Vagina (tissue), 2 donors: Measurements from ENCODE around the gene CNMD. TPM values are rescaled to one million over a fixed set of nuclear protein-coding genes. Genes with fewer than 3 reads are reported as not detected.

Experiments
- DNase-seq, 2 donors: peaks; one replicate each; pipeline ENCODE4 v3.0.0-alpha.2; 2017; ENCODE audit errors: extremely low spot score in 2 of 2
- H3K27ac ChIP-seq: fragments of 200-600 bp; sonication (generic); one replicate; pipeline ENCODE4 v1.5.1; 2019
- H3K27me3 ChIP-seq: fragments of 200-600 bp; sonication (generic); one replicate; pipeline ENCODE4 v1.5.1; 2019
- H3K36me3 ChIP-seq, 2 donors: fragments of 200-600 bp; sonication (generic); one replicate each; pipeline ENCODE4 v1.5.1; 2017 to 2019
- H3K4me1 ChIP-seq: fragments of 200-600 bp; sonication (generic); one replicate; pipeline ENCODE4 v1.5.1; 2019
- H3K4me3 ChIP-seq, 2 donors: fragments of 200-600 bp; sonication (generic); 1 replicate in 1 of 2; 2 replicates in 1 of 2; pipeline ENCODE4 v1.5.1; 2016 to 2019
- H3K9me3 ChIP-seq: fragments of 200-600 bp; sonication (generic); one replicate; pipeline ENCODE4 v1.5.1; 2019
- CTCF ChIP-seq, 3 experiments: fragments of 450-650 bp in 2 of 3; fragments of 200-600 bp in 1 of 3; sonication (generic) in 1 of 3; IDR thresholded peaks; one replicate each; pipeline ENCODE4 v1.5.1; 2017 to 2019; ENCODE audit warnings: antibody characterized with exemption in 3 of 3, mild to moderate bottlenecking in 2 of 3, moderate library complexity in 2 of 3
- POLR2A ChIP-seq, 2 donors: fragments of 450-650 bp; IDR thresholded peaks; one replicate each; pipeline ENCODE4 v1.6.1; 2017; ENCODE audit warnings: antibody characterized with exemption in 2 of 2, mild to moderate bottlenecking in 2 of 2, moderate library complexity in 2 of 2
- POLR2AphosphoS5 ChIP-seq, 2 donors: sonication (generic); formaldehyde crosslinking; IDR thresholded peaks; one replicate each; pipeline ENCODE4 v1.9.0; 2017; ENCODE audit warnings: antibody characterized with exemption in 2 of 2, mild to moderate bottlenecking in 2 of 2, low read depth in 1 of 2; ENCODE audit not compliant: insufficient read depth in 1 of 2
- intact Hi-C: fragments of 100-400 bp; cut with DNase I; formaldehyde crosslinking; loops from one replicate; pipeline ENCODE4 v1.15.1; 2023
- total RNA-seq: library from RNA; depleted of rRNA; stranded (reverse); fragments of >200 nt; gene quantifications from one replicate; pipeline ENCODE4 v1.2.3, GENCODE V29; 2016

CNMD gene
- total RNA-seq, 1 donor from 2014 or later: not detected

DNA sequence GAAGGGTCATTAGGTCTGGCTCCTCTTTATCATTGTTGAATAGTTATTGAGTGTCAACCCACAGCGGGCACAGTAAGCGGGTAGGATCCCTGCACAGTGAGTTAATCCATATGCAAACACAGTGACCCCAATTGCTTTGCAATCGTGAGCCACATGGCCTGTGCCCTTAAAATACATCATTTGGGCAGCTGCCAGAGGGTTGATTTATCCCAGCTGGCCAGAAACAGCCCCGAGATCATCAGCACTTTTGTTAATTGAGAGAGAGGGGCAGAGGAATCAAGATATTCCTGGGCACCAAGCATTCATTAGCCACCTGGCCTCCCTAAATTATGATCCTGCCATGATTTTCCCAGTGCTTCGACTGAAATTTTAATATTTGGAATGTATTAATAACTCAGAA is 9.8 kb upstream of the CNMD start:
- Histone ChIP-seq H3K4me1 (no peaks in the 10 kb centered on the region), H3K9me3 (no peaks in the 10 kb centered on the region), H3K27me3 (no peaks in the 10 kb centered on the region), H3K36me3 (no peaks in the 10 kb centered on the region), H3K4me3 (no peak overlapping the region), H3K27ac (no peak overlapping the region)
- DNase-seq: no peak
- TF ChIP-seq CTCF (IDR thresholded peaks at IDR 0.05): no peak
- no peak for TF ChIP-seq POLR2AphosphoS5 (IDR thresholded peaks at IDR 0.05; ENCODE audit: insufficient read depth in 1 of 2, low read depth in 1 of 2)
- no peak for TF ChIP-seq POLR2A (IDR thresholded peaks at IDR 0.05)
- intact Hi-C loops: no loop called here

DNA sequence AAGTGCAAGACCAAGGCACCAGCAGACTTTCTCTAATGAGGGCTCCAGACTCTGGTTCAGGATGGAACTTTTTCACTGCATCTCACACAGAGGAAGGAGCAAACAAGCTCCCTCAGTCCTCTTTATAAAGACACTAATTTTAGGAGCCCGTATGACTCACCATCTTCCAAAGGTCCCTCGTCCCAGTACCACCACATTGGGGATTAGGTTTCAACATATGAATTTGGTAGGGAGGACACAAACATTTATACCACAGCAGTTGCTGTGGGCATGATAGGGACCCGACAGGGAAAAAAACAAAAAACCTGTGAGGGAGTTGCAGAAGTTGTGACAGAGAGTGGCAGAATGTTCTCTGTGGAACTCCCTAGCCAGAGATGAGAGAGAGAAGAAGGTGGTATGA is 6.5 kb upstream of the CNMD start:
- no peak for DNase-seq
- no peaks in the 10 kb centered on the region for H3K9me3 ChIP-seq
- no peaks in the 10 kb centered on the region for H3K27me3 ChIP-seq
- intact Hi-C loops: no loop called here
- no peaks in the 10 kb centered on the region for H3K4me1 ChIP-seq
- H3K36me3 ChIP-seq: no peaks in the 10 kb centered on the region
- H3K4me3 ChIP-seq: no peak overlapping the region
- TF ChIP-seq CTCF (IDR thresholded peaks at IDR 0.05): no peak
- no peak for TF ChIP-seq POLR2A (IDR thresholded peaks at IDR 0.05)
- no peak for TF ChIP-seq POLR2AphosphoS5 (IDR thresholded peaks at IDR 0.05; ENCODE audit: insufficient read depth in 1 of 2, low read depth in 1 of 2)
- H3K27ac ChIP-seq: no peak overlapping the region

- H3K9me3 ChIP-seq: no peaks in the 10 kb centered on the region
- H3K4me1 ChIP-seq: no peaks in the 10 kb centered on the region
- H3K27ac ChIP-seq: no peak overlapping the region
- H3K4me3 ChIP-seq: no peak overlapping the region
- no peak for TF ChIP-seq POLR2AphosphoS5 (IDR thresholded peaks at IDR 0.05; ENCODE audit: insufficient read depth in 1 of 2, low read depth in 1 of 2)
- no peak for TF ChIP-seq POLR2A (IDR thresholded peaks at IDR 0.05)
- TF ChIP-seq CTCF (IDR thresholded peaks at IDR 0.05): no peak
- H3K36me3 ChIP-seq: no peaks in the 10 kb centered on the region
- no peak for DNase-seq
- intact Hi-C loops: no loop called here
- H3K27me3 ChIP-seq: no peaks in the 10 kb centered on the region
Measured at GRCh38 chr13:52744842-52745375, 5.3 kb upstream of the CNMD start.

- peaks cover 7% of the 10 kb centered on the region for H3K4me1 ChIP-seq
Measured at GRCh38 chr13:52743988-52744387, 4.4 kb upstream of the CNMD start.

More at GRCh38 chr13:52743988-52744387, 4.4 kb upstream of the CNMD start:
- Histone ChIP-seq H3K27ac (no peak overlapping the region), H3K27me3 (no peaks in the 10 kb centered on the region), H3K36me3 (no peaks in the 10 kb centered on the region), H3K4me3 (no peak overlapping the region), H3K9me3 (no peaks in the 10 kb centered on the region)
- no peak for DNase-seq
- intact Hi-C loops: no loop called here
- TF ChIP-seq CTCF (IDR thresholded peaks at IDR 0.05) (no peak), POLR2A (IDR thresholded peaks at IDR 0.05) (no peak), POLR2AphosphoS5 (IDR thresholded peaks at IDR 0.05; ENCODE audit: insufficient read depth in 1 of 2, low read depth in 1 of 2) (no peak)
